NK-92 (cell line): ENCODE measurements around the gene MYO9B.
"Not testable (repeated sequence)": the region's sequence is repeated elsewhere in the genome, so short reads cannot be mapped to it uniquely, and the experiment has no call there.

Experiments
- DNase-seq: peaks from one replicate; lab custom pipeline; 2025; ENCODE audit not compliant: unreplicated experiment; lab: John Stamatoyannopoulos, UW

The MYO9B gene

DNA sequence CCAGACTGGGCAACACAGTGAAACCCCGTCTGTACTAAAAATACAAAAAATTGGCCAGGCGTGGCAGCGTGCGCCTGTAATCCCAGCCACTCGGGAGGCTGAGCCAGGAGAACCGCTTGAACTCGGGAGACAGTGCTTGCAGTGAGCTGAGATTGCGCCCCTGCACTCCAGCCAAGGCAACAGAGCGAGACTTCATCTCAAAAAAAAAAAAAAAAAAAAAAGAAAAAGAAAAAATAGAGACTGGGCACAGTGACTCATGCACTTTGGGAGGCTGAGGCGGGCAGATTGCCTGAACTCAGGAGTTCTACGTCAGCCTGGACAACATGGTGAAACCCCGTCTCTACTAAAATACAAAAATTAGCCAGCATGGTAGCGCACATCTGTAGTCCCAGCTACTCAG lies 69.2 kb downstream of the MYO9B start:
- not testable (repeated sequence) for DNase-seq

DNA sequence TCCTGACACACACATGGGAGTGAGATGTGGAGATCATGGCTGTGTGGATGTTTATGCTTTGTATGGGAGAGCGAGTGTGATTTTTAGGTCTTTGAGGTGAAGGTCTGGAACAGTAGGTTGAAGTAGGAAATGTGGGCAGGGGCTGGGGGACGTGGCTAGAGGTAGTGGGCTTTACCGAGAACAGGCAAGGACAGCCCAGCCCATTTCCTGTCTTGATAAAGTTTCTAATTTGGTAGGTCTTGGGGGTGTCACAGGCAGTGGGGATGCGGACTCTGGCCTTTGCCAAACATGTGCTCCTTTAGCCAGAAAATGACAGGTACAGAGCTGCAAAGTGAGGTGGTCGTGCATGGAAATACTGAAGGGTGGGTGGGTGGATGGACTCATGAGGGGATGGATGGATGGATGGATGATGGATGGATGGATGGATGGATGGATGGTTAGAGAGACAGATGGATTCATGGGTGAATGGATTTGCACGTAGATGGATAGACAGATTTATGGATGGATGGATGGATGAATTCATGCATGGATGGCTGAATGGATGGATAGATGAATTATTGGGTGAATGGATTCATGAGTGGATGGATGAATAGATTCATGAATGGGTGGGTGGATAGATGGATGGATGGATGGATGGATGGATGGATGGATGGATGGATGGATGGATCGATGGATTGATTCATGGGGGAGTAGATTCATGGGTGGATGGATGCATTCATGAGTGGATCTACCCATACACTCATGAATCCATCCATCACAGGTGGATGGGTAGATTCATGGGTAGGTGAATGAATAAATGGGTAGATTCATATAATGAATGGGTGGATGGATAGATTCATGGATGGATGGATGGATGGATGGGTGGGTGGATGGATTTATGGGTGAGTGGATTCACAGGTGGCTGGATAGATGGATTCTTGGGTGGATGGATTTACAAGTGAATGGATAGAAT lies 70.2 kb downstream of the MYO9B start:
- no peak for DNase-seq

DNA sequence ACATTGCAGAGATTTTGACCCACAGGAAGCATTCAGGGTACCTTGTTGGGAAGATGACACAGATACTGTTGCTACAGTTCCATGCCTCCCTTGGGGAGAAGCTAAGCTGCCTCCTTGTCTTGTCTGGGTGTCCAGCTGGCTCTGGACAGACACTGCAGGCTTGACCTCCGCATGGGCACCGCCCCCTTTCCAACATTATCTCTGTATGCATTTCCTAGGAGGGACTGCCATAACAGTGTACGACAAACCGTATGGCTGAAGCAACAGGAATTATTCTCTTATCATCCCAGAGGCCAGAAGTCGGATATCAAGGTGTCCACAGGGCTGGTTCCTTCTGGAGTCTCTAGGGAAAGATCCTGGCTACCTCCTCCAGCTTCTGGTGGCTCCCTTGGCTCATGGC lies 72.6 kb downstream of the MYO9B start:
- no peak for DNase-seq

DNA sequence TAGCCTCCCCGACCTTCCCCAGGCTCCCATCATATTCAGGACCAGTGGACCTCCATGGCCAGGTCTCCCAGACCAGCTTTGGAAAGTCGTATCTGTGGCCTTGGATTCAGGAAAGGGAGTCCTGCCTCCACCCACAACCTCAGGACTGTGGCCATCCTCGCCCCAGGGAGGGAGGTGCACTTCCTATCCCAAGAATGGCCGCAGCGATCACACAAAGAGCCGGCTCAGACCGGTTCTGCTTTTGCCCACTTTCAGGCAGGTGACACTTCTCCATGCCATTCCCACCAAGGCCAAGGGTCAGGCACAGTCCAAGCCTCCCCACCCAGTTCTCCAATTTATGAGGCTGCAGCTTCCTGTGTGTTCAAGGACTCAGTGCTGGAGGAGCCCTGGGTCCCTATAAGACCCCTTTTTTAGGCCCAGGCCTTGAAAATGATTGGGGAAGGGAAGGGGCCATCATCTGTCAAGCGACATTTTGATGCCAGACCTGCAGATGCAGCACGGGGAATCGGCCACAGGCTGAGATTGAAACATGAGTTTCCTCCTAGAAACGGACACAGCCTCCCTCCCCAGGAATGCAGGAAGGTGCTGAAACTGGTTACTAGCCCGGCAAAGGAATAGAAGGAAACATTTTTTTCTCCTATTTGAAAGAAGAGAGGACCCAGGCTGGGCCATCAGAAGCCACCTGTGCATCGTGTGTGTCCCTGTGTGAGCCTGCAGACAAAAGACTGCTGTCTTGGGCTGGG lies 74.0 kb downstream of the MYO9B start:
- no peak for DNase-seq

DNA sequence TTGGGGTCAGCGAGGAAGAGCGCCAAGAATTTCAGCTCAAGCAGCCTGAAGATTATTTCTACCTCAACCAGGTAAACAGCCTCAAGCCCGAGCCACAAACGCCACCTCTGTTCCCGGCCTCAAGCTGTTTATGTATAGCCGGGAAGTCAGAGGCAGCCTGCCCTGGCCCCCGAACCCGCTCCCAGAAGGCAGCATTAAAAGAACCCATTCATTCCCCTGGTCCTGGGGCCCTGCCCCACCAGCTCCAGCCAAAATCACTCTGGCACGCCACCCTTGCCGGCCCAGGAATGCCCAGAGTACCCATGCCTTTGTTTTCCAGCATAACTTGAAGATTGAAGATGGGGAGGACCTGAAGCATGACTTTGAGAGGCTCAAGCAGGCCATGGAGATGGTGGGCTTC lies 78.4 kb downstream of the MYO9B start:
- DNase-seq, result no peak

DNA sequence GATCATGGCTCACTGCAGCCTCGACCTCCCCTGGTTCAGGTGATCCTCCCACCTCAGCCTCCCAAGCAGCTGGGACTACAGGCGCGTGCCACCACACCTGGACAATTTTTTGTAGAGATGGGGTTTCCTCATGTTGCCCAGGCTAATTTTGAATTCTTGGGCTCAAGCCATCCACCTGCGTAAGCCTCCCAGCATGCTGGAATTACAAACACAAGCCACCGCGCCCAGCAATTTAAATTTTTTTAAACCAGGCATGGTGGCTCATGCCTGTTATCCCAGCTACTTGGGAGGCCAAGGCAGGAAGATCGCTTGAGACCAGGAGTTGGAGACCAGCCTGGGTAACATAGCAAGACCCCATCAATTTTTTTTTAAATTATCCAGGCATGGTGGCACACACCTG lies 79.7 kb downstream of the MYO9B start:
- DNase-seq, result no peak

DNA sequence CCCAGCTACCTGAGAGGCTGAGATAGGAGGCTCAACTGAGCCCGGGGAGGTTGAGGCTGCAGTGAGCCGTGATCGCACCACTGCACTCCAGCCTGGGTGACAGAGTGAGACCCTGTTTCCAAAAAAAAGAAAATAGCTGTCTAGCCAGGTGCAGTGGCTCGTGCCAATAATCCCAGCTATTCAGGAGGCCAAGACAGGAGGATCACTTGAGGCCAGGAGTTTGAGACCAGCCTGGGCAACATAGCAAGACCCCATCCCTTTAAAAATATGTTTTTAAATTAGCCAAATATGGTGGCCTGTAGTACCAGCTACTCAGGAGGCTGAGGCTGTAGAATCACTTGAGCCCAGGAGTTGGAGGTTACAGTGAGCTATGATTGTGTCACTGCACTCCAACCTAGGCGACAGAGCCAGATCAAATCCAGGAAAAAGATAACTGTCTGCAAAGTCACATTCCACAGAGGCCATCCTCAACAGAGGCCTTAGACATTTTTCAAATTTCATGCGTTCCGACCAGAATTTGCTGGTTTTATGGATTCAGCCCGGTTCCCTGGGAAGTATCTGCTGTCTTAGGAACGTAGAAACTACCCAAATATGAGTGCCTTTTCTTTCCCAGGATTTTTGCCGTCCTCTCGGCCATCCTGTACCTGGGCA lies 80.8 kb downstream of the MYO9B start:
- DNase-seq, result no peak

DNA sequence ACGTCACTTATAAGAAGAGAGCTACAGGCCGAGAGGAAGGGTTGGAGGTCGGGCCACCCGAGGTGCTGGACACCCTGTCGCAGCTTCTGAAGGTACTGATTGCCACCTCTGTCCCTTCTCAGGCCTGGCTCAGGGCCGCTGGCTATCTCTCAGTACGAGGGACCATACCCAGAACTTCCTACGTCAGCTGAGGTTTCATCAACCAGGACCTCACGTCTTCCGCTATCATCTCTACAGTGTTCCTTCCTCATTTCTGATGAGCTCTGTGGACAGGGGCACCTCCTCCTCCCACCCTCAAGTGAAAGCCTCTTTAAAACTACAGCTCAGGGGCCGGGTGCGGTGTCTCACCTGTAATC lies 81.3 kb downstream of the MYO9B start:
- DNase-seq, result no peak

DNA sequence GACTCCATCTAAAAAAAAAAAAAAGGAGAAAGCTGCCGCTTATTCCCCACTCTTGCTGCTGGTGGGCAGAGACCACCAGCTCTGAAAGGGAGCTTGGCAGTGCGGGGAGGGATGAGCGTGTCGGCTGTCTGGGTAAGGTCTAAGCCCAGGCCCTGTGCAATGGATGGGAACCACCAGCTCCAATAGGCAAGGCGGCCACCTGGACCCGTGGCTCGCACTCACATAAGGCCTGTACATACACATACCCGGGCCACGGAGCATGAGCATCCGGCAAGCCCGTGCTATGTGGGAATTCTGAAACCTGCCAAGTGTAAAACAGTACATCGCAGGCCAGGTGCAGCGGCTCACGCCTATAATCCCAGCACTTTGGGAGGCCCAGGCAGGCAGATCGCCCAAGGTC lies 83.0 kb downstream of the MYO9B start:
- no peak for DNase-seq

DNA sequence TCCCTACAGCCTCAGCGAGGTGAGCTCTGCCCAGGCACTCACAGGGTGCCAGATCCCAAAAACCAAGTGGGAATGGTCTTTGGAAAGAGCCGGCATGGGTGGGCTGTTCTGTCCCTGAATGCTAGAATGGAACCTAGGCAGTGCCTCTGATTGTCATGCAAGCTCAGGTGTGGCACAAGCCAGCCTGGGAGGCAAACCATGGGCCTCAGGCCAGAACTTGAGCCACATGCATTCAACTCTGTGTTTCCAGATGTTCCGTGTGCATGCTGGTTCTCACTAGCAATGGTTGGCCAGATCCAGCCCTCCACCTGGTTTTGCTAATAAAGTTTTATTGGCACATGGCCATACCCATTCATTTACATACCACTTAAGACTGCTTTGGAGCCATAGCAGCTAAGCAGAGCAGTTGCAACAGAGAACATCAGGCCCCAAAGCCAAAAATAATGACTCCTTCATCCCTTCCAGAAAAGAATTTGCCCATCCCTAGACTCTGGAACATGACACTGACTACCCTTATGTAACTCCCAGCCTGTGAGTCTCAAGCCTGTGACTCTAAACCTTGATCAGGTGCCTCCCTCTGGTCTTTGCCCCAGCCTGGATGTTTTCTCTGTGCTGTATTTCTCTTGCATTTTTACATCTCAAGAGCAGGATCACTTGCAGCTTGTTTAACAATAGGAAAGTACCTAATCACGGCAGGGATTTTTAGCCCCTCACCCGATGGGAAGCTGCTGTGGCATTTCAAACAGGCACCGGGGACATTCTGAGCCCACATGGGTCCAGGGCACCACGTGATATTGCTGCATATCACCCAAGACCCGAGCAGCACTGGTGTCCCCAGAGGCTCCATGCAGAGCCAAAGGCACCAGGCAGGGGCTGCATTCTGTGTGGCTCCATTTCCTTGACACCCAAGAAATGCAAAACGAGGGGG lies 84.2 kb downstream of the MYO9B start:
- DNase-seq, result no peak

DNA sequence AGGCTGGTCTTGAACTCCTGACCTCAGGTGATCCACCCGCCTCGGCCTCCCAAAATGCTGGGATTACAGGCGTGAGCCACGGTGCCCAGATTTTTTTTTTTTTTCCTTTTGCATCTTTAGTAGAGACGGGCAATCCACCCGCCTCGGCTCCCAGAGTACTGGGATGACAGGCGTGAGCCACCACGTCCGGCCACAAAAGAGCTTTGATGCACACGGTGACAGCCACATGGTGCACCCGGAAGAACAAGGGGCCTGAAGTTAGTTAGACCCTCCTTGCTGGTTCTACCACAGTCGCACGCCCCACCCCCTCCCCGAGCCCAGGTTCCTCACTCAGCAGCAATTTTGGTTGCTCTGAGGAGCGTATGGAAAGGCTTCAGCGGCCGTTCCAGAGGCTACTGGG lies 85.3 kb downstream of the MYO9B start:
- DNase-seq, result no peak

DNA sequence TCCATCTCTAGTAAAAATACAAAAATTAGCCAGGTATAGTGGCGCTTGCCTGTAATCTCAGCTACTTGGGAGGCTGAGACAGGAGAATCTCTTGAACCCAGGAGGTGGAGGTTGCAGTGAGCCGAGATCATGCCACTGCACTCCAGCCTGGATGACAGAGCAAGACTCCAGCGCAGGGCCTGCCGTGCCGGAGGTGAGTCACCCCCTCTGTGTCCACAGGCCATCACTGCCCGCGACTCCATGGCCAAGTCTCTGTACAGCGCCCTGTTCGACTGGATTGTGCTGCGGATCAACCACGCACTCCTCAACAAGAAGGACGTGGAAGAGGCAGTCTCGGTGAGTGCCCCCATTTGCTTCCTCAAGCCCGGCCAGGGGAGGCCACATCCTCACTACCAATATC lies 86.6 kb downstream of the MYO9B start:
- DNase-seq, result not testable (repeated sequence)

DNA sequence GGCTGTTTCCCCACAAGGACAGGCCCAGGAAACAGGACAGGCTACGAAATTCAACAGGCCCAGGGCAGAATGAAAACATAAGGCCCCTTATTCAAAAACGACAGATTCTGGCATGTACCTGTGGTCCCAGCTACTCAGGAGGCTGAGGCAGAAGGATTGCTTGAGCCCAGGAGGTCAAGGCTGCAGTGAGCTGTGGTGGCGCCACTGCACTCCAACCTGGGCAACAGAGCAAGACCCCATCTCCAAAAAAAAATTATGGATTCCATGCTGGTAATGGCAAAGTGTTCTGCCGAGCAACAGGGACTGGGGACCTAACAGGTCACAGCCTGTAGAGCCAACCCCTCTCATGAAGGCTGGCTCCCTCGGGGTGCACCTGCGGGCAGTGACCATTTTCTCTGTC lies 87.0 kb downstream of the MYO9B start:
- no peak for DNase-seq

DNA sequence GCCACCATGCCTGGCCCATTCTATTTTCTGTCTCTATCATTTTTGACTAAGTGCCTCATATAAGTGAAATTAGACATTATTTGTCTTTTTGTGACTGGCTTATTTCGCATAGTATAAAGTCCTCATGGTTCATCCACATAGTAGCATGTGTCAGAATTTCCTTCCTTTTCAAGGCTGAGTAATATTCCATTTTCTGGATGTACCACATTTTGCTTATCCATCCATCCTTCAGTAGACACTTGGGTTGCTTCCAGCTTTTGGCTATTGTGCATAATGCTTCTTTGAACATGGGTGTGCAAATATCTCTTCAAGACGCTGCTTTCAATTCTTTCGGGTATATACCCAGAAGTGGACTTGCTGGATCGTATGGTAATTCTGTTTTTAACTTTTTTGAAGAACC lies 88.1 kb downstream of the MYO9B start:
- DNase-seq, result no peak

DNA sequence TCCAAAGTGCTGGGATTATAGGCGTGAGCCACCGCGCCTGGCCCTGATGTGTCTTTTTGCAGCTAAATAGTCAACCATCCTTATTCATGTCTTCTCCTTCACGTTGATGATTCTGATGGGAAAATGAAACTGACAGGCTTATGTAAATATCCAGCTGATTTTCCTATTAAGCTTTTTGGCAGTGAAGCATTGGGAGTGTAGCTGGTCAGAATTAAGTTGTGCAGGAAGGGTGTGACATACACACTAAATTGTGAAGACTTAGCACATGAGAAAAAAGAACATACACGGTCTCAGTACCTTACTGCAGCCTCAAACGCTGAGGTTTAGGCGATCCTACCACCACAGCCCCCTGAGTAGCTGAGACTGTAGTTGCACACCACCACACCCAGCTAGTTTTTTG lies 89.1 kb downstream of the MYO9B start:
- DNase-seq, result no peak

DNA sequence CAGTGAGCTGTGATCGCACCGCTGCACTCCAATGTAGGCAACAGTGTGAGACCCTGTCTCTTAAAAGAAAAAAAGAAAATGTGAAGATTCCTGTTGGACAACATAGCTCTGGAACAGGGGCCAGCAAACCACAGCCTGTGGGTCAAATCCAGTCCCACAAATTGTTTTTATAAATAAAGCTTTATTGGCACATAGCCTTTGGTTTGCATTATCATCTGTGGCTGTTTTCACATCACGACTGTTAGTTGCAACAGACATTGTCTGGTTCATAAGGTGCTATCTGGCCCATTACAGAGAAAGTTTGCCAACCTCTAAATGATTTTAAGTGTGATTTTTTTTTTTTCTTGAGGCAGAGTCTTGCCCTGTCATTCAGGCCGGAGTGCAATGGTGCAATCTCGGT lies 90.1 kb downstream of the MYO9B start:
- DNase-seq, result no peak

DNA sequence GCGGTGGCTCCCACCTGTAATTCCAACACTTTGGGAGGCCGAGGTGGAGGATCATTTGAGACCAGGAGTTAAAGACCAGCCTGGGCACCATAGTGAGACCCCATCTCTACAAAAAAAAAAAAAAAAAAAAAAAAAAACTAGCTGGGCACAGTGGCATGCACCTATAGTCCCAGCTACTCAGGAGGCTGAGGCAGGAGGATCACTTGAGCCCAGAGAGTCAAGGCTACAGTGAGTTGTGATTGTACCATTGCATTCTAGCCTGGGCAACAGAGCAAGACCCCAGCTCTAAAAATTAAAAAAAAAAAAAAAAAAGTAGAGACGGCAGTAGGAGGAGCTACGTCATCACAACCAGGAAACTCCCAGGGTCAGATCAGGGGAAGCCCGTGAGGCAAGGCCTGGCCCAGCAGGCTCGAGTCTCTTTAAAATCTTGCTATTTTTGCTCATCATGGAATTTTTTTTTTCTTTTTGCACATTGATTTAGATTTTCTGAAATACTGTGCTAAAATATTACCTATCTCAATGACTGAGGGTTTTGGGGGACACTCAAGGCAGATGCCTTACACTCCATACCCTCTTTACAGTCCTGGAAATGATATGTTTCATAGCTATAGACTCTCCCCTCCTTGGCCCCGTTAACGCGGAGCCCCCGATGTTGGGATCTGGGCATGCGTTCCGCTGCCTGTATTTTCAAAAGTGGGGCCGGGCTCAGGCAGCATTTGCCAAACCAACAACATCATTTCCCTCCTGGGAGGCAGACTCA lies 95.1 kb downstream of the MYO9B start:
- no peak for DNase-seq

DNA sequence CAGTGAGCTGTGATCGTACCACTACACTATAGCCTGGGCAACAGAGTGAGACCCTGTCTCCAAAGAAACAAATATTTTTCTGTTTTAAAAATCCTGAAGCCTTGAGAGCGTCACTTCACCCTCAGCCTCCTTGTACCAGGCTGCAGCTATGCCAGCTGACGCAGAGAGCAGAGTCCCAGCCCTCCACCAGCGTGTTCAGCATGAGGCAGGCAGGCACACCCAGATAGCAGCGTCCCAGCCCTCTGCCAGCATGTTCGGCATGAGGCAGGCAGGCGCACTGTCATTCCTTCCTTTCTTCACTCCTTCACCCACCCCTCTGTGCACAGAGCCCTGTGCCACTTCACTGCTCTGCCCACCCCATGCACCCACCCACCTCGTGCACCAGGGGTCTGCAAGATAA lies 96.3 kb downstream of the MYO9B start:
- DNase-seq, result no peak

DNA sequence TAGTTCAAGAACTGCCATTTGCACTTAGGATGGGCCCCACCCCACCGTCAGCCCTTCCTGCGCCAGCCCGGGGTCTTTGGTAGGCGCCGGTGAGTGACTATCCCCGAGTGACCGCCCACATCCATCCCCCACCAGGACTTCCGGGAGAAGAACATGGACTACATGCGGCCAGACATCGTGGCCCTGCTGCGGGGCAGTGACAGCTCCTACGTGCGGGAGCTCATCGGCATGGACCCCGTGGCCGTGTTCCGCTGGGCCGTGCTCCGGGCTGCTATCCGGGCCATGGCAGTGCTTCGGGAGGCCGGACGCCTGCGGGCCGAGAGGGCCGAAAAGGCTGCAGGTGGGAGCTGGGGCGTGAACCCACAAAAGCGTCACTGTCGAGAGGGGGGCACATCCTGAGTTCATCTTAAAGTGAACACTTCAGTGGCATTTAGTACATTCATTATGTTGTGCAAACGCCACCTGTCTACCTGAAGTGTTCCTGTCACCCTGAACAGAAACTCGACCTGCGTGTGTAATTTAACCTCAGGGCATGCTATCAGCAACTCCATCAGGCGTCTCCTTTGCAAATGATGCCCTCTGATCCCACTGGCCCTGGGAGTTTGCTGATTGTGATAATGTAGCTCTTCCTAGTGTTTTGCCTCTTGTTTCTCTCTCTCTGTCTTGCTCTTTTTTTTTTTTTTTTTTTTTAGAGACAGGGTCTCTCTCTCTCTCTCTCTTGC lies 97.2 kb downstream of the MYO9B start:
- no peak for DNase-seq
